Measurements from ENCODE around the gene PRDM16. TPM values are rescaled to one million over a fixed set of nuclear protein-coding genes. Genes with fewer than 3 reads are reported as not detected.

PRDM16 gene
- total and polyA plus RNA-seq, 2 of the 13 experiments (the other 11 are each of a cell fraction or from before 2014, with no cell fraction given), result 0.15 to 0.81 TPM

DNA sequence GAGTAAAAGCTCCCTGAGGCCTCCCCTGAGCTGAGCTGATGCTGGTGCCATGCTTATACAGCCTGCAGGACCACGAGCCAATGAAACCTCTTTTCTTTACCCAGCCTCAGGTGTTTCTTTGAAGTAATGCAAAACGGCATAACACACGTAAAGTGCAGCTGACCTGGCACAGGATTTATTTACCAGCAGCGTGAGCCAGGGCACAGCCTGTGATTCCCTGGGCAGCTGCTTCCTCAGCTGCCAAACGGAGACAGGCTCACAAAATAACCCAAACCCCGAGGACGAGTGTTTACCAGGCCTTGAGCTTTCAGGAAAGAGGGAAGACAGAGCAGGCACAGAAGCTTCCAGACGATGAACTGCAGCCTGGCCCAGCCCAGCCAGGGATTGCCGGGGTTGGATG is 264.9 kb downstream of the PRDM16 start:
- CTCF ChIA-PET (ENCODE audit: low intra/inter-chr PET ratio, low total read pairs), result no interaction called here
- in situ Hi-C loops (cut with HindIII; ENCODE audit: extremely low pct_ligation_motif_present, low pct_unique_long_range_greater_than_20kb) (no loop called here), intact Hi-C loops (cut with micrococcal nuclease; ENCODE audit: unreplicated experiment) (no loop called here)
- peak overlapping the region; percentile 70 for H3K9ac ChIP-seq (ENCODE audit: insufficient read depth, low read depth, low read length)
- ATAC-seq (no peak), DNase-seq (ENCODE audit: low spot score) (no peak), FAIRE-seq (no peak)
- H3K4me1 ChIP-seq (ENCODE audit: insufficient read depth, low read length), result peaks cover 100% of the 10 kb centered on the region
- H3K36me3 ChIP-seq (replicated peaks in 1 of 2; ENCODE audit: control insufficient read depth in 1 of 2, insufficient read depth in 2 of 2, low read length in 2 of 2), result no peaks in the 10 kb centered on the region
- H4K20me1 ChIP-seq (ENCODE audit: insufficient read depth, low read length), result no peaks in the 10 kb centered on the region
- peaks cover 18% of the 10 kb centered on the region for H3K79me2 ChIP-seq (ENCODE audit: insufficient read depth, low read length)
- peak overlapping the region; percentile 71 for H3K4me2 ChIP-seq (ENCODE audit: low read depth, low read length)
- H3K4me3 ChIP-seq (replicated peaks in 1 of 3; ENCODE audit: insufficient read depth in 1 of 3, low read depth in 2 of 3, low read length in 3 of 3), result peak overlapping the region in 2 of 3 experiments; percentile 6 to 62; a peak in 3 of 6 replicates
- H3K27ac ChIP-seq (ENCODE audit: extremely low read length, insufficient read depth, low read length), result peak overlapping the region; percentile 96
- no peak overlapping the region for H2AFZ ChIP-seq (ENCODE audit: low read length)
- no peaks in the 10 kb centered on the region for H3K9me3 ChIP-seq (ENCODE audit: low read length)
- BruUV-seq (replicated peaks), result no TSS peak
- 90% methylated on average over 9 of the region's 9 CpGs for WGBS (ENCODE audit: low lambda C conversion rate)
- no peaks in the 10 kb centered on the region for H3K27me3 ChIP-seq (ENCODE audit: control insufficient read depth in 1 of 2, insufficient read depth in 2 of 2, low read length in 2 of 2)
- TF ChIP-seq, protein P1, sequence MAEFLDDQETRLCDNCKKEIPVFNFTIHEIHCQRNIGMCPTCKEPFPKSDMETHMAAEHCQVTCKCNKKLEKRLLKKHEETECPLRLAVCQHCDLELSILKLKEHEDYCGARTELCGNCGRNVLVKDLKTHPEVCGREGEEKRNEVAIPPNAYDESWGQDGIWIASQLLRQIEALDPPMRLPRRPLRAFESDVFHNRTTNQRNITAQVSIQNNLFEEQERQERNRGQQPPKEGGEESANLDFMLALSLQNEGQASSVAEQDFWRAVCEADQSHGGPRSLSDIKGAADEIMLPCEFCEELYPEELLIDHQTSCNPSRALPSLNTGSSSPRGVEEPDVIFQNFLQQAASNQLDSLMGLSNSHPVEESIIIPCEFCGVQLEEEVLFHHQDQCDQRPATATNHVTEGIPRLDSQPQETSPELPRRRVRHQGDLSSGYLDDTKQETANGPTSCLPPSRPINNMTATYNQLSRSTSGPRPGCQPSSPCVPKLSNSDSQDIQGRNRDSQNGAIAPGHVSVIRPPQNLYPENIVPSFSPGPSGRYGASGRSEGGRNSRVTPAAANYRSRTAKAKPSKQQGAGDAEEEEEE (CRISPR knock-in tag; IDR thresholded peaks at IDR 0.05; ENCODE audit: borderline replicate concordance), result 0 out of 2 replicates have a peak, but pooled peaks have one; percentile 58
- peak; percentile 21; the same call in 1 of the 2 replicates for TF ChIP-seq KDM5B (CRISPR knock-in tag; IDR thresholded peaks at IDR 0.05; ENCODE audit: borderline replicate concordance)
- TF ChIP-seq RNF2 (conservative IDR thresholded peaks at IDR 0.05; ENCODE audit: low read depth), result no peak
- no peak for TF ChIP-seq GLI4 (CRISPR knock-in tag; IDR thresholded peaks at IDR 0.05; ENCODE audit: borderline replicate concordance)
- TF ChIP-seq ZNF253 (CRISPR knock-in tag; IDR thresholded peaks at IDR 0.05; ENCODE audit: borderline replicate concordance), result no peak
- TF ChIP-seq, protein P2, sequence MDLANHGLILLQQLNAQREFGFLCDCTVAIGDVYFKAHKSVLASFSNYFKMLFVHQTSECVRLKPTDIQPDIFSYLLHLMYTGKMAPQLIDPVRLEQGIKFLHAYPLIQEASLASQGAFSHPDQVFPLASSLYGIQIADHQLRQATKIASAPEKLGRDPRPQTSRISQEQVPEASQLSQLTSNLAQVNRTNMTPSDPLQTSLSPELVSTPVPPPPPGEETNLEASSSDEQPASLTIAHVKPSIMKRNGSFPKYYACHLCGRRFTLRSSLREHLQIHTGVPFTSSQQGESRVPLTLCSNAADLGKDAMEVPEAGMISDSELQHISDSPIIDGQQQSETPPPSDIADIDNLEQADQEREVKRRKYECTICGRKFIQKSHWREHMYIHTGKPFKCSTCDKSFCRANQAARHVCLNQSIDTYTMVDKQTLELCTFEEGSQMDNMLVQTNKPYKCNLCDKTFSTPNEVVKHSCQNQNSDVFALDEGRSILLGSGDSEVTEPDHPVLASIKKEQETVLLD (CRISPR knock-in tag; IDR thresholded peaks at IDR 0.05; ENCODE audit: low read depth), result no peak
- TF ChIP-seq PITX1 (CRISPR knock-in tag; IDR thresholded peaks at IDR 0.05), result 0 out of 2 replicates have a peak, but pooled peaks have one; percentile 22
- POLR2A ChIA-PET, result interaction anchor here (1.1 to 2.9 kb wide), 6 partner anchors 11 to 22 kb away, joined by 4 to 25 read pairs (median 16); no protein-coding TSS in a partner anchor
